Body of pancreas (tissue), 4 donors: ENCODE results near the gene PYROXD2.

Experiments
- POLR2A ChIP-seq, 3 donors: fragments of 450-650 bp; IDR thresholded peaks; one replicate each; pipeline ENCODE4 v1.6.1; 2016; ENCODE audit warnings: antibody characterized with exemption in 3 of 3, mild to moderate bottlenecking in 2 of 3
- TF ChIP-seq, protein P1 (sequence below), 7 experiments: fragments of 450-650 bp in 4 of 7; fragments of 200-600 bp in 3 of 7; sonication (generic) in 3 of 7; IDR thresholded peaks; one replicate each; pipeline ENCODE4 v1.5.1; 2016 to 2019; ENCODE audit warnings: antibody characterized with exemption in 7 of 7

- TF ChIP-seq, protein P1, sequence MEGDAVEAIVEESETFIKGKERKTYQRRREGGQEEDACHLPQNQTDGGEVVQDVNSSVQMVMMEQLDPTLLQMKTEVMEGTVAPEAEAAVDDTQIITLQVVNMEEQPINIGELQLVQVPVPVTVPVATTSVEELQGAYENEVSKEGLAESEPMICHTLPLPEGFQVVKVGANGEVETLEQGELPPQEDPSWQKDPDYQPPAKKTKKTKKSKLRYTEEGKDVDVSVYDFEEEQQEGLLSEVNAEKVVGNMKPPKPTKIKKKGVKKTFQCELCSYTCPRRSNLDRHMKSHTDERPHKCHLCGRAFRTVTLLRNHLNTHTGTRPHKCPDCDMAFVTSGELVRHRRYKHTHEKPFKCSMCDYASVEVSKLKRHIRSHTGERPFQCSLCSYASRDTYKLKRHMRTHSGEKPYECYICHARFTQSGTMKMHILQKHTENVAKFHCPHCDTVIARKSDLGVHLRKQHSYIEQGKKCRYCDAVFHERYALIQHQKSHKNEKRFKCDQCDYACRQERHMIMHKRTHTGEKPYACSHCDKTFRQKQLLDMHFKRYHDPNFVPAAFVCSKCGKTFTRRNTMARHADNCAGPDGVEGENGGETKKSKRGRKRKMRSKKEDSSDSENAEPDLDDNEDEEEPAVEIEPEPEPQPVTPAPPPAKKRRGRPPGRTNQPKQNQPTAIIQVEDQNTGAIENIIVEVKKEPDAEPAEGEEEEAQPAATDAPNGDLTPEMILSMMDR (IDR thresholded peaks at IDR 0.05) = no peak
- TF ChIP-seq POLR2A (IDR thresholded peaks at IDR 0.05) = no peak
Observed at GRCh38 chr10:98400482-98400881, 14.5 kb downstream of the PYROXD2 start.
